Measurements from ENCODE around the gene CPT1B.

Gene CPT1B

DNA sequence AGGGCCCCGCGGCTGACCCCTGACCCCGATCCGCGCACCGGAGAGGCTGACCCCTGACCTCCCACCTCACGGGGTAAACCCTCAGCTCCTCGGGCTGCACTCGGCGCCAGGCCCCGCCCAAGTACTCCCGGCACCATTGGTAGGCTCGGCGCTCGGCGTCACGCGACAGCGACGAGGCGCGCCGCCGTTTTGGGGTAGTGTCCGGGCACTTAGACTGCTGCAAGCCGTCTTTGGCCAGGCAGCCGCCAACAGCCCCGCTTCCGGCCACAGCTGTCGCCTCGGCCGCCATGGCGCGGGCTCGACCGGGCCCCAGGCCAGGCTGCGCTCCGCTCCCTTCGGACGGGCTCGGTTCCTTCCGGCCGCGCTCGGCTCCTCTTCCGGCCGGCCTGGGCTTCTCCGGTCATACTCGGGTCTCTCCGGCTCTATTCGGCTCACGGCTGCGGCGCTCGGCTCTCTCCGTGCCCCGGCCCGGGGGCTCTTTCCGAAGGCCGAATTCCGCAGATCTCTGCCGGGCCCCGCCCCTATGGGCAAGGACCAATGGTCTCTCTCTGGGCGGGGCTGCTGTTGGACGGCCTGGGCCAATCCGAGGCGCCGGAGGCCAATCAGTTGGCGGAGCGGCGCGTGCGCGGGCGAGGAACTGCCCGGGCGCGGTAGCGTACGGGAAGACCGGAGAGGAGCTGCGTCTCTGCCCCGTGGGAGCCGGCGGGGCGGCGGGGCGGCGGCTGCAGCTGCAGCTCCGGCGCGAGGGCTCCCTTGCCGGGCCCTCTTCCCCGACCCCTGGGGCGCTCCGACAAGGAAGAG is 4.5 kb upstream of the CPT1B start, which contains the start of gene CHKB:
TSS of gene CHKB (minus strand) at position 357 of the 801 bp plus-strand sequence. CDS start at position 289, 68 bp downstream.
- 0 out of 2 replicates have a peak, but pooled peaks have one; percentile 37 for TF ChIP-seq POLR2AphosphoS5 (IDR thresholded peaks at IDR 0.05; ENCODE audit: low read depth, low read length)
- TF ChIP-seq SPI1 (IDR thresholded peaks at IDR 0.05; ENCODE audit: low read depth, low read length), result no peak
- TF ChIP-seq TAF1 (IDR thresholded peaks at IDR 0.05; ENCODE audit: low read depth, low read length), result peak; percentile 30
- TF ChIP-seq POU2F2 (IDR thresholded peaks at IDR 0.05; ENCODE audit: low read depth, low read length), result no peak
- TF ChIP-seq POLR2A (IDR thresholded peaks at IDR 0.05; ENCODE audit: low read depth, low read length), result peak; percentile 32; the same call in 1 of the 2 replicates
- no peak for TF ChIP-seq PAX5 (IDR thresholded peaks at IDR 0.05; ENCODE audit: insufficient read depth, low read length, severe bottlenecking)
- FAIRE-seq, result peak; percentile 98
- peak; percentile 100 for DNase-seq (ENCODE audit: insufficient read length, low spot score)

DNA sequence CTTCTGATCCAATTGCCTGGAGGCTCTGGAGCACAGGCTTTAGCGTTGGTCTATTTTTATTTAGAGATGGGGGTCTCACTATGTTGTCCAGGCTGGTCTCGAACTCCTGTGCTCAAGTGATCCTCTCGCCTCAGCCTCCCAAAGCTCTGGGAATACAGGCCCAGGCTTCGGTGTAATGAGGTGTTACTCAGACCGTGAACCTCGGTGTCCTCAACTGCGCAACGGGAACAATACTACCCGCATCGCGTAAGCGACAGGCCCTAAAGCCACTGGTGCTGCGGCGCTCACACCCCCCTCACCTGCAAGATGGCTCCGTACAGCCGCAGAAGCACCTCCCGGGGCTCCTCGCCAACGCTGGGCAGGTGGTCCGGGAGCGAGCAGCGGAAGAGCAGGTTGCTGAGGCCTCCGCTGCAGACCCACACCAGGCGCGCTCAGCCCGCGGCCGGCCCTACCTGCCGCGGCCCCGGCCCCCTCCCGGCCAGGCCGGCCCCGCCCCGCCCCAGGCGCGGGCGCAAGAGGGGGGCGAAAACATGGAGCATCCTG is 3.8 kb upstream of the CPT1B start:
- TF ChIP-seq TAF1 (IDR thresholded peaks at IDR 0.05; ENCODE audit: low read depth, low read length), result peak; percentile 57; the same call in 1 of the 2 replicates
- TF ChIP-seq PAX5 (IDR thresholded peaks at IDR 0.05; ENCODE audit: insufficient read depth, low read length, severe bottlenecking), result no peak
- FAIRE-seq, result no peak
- no peak for DNase-seq (ENCODE audit: insufficient read length, low spot score)

DNA sequence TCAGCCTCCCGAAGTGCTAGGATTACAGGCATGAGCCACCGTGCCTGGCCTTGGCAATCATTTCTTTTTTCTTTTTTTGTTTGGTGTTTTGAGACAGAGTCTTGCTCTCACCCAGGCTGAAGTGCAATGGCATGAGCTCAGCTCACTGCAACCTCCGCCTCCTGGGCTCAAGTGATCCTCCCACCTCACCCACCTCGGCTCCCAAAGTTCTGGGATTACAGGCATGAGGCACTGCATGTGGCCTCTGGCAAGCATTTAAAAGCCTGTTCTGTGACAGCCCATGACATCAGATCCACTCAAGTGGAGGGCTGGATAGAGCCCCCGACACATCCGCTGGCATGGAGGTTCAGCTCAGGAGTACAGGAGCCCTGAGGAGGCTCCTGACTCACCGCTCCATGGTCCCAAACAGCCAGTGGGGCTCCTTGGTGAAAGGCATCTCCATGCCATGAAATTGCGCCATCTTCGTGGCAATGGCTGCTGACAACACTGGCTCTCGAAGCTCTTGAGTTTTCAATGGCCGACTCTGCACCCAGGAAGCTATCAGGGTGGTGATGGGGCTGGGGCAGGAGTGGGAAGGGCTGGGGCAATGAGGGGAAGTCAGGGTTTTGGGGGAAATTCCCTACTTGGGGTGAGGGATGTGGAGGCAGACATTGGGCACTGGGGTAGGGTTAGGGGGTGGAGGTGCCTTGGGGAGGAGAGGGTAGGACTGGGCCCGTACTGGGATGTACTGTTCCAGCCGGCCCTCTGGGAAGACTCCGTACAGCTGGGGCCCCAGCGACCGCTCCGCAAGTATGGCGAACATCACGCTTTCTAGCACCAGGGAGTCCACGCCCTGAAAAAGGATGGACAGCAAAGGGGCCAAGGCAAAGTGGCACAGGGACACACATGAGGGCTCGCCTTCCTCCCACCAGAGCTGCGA is 3.1 kb upstream of the CPT1B start:
- DNase-seq (ENCODE audit: insufficient read length, low spot score) (no peak), FAIRE-seq (no peak)
- TF ChIP-seq POU2F2 (IDR thresholded peaks at IDR 0.05; ENCODE audit: low read depth, low read length), result no peak
- TF ChIP-seq PAX5 (IDR thresholded peaks at IDR 0.05; ENCODE audit: insufficient read depth, low read length, severe bottlenecking), result no peak
- no peak for TF ChIP-seq POLR2A (IDR thresholded peaks at IDR 0.05; ENCODE audit: low read depth, low read length)
- no peak for TF ChIP-seq POLR2AphosphoS5 (IDR thresholded peaks at IDR 0.05; ENCODE audit: low read depth, low read length)
- TF ChIP-seq TAF1 (IDR thresholded peaks at IDR 0.05; ENCODE audit: low read depth, low read length), result no peak

DNA sequence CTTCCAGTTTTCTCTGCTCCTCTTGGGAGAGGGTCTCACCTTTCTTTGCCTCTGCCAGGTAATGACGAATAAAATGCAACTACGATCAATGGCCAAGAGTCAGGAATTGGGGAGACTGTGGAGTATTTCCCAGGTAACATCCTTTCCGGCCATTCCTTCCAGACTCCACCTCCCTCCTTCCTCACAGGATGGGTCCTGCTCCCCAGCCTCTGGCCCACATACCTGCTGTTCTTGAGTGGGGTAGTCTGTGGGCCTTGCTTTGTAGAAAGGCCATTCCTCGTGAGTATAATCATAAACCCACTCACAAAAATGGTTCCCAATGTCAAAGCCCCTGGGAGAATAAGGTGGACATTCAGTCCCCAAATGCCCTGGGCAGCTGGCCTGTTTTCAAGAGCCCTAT is 1.5 kb upstream of the CPT1B start:
- DNase-seq (ENCODE audit: insufficient read length, low spot score), result no peak
- no peak for FAIRE-seq
- TF ChIP-seq POLR2AphosphoS5 (IDR thresholded peaks at IDR 0.05; ENCODE audit: low read depth, low read length) (no peak), SPI1 (IDR thresholded peaks at IDR 0.05; ENCODE audit: low read depth, low read length) (no peak), POU2F2 (IDR thresholded peaks at IDR 0.05; ENCODE audit: low read depth, low read length) (no peak), TAF1 (IDR thresholded peaks at IDR 0.05; ENCODE audit: low read depth, low read length) (no peak), POLR2A (IDR thresholded peaks at IDR 0.05; ENCODE audit: low read depth, low read length) (no peak), PAX5 (IDR thresholded peaks at IDR 0.05; ENCODE audit: insufficient read depth, low read length, severe bottlenecking) (no peak)

DNA sequence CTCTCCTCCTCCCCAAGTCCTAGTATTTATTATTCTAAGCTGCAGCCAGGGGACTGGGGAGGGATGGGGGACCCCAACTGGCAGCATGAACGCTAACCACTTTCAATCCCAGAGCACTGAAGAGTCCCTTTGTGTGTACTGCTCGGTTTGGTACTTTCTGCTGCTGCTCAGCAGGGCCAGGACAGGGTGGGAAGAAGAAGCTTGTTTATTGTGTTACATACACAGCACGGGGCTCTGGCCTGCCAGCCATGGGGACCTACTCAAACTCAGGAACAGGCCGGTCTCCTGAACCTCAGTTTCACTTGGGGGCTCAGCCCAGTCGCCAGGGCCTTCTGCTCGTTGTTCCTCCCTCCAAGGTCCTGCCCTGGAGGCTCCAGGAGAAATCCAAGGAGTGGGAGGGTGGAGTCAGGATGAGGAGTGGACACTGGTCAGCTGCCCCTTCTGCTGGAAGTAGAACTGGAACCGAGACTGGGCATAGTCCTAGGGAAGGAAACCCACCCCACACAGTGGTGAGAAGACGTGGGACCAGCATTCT is 616 bp upstream of the CPT1B start:
- TF ChIP-seq SPI1 (IDR thresholded peaks at IDR 0.05; ENCODE audit: low read depth, low read length) (no peak), POLR2A (IDR thresholded peaks at IDR 0.05; ENCODE audit: low read depth, low read length) (no peak), POU2F2 (IDR thresholded peaks at IDR 0.05; ENCODE audit: low read depth, low read length) (no peak), TAF1 (IDR thresholded peaks at IDR 0.05; ENCODE audit: low read depth, low read length) (no peak), POLR2AphosphoS5 (IDR thresholded peaks at IDR 0.05; ENCODE audit: low read depth, low read length) (no peak), PAX5 (IDR thresholded peaks at IDR 0.05; ENCODE audit: insufficient read depth, low read length, severe bottlenecking) (no peak)
- FAIRE-seq, result no peak

DNA sequence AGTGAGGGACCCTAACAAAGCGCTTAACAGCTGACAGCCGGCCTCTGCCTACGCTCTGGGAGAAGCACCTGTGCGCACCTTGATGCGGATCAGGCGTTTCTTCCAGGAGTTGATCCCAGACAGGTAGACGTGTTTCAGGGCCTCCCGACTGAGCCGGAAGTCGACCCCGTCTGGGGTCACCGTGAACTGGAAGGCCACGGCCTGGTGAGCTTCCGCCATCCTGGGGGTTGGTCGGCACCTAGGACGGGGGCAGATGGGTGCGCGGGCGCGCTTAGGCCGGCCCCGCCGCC is 585 bp downstream of the CPT1B start:
- TF ChIP-seq SPI1 (IDR thresholded peaks at IDR 0.05; ENCODE audit: low read depth, low read length) (no peak), POU2F2 (IDR thresholded peaks at IDR 0.05; ENCODE audit: low read depth, low read length) (no peak), TAF1 (IDR thresholded peaks at IDR 0.05; ENCODE audit: low read depth, low read length) (no peak), POLR2AphosphoS5 (IDR thresholded peaks at IDR 0.05; ENCODE audit: low read depth, low read length) (no peak), PAX5 (IDR thresholded peaks at IDR 0.05; ENCODE audit: insufficient read depth, low read length, severe bottlenecking) (no peak), POLR2A (IDR thresholded peaks at IDR 0.05; ENCODE audit: low read depth, low read length) (no peak)
- no peak for FAIRE-seq
- DNase-seq (ENCODE audit: insufficient read length, low spot score), result no peak

More for the DNA sequence above, 616 bp upstream of the CPT1B start:
- DNase-seq (ENCODE audit: insufficient read length, low spot score), result no peak

DNA sequence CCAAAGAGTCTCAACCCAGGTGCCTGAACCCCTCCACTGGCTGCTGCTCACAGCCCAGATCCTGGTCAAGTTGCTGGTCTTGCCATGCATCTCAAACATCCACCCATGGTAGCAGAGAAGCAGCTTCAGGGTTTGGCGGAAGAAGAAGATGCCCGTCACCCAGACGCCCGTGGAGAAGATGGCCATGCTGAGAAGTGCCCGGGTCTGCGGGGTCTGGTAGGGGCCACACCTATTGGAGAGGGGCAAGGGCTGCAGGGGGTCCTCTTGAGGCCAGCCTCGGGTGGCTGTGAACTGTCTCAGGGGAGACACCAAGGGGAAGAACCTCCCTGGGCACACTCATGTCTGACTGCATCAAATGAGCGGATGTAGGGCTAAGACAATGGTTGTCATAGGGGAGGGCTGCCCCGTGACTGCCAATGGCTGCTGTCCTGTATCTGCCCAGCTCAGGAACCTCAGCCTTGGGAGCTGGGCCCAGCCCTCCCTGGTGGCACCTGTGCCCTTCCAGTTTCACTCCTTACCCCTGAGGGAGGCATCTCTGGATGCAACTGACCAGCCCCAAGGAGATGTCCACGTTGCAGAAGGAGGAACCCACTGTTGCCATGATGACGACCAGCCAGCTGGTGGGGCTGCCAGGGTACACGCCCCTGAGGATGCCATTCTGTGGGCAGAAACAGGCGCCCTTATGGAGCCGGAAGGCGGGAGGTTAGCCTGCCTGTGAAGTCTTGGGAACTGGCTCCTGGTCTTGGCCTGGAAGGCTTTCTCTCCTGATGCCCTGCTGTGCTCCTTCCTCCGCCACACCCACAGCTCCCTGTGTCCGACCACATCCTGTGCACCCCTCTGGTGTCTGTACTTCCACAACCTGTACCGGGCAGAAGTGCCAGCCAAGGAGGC is 1.2 kb downstream of the CPT1B start:
- no peak for FAIRE-seq
- no peak for TF ChIP-seq TAF1 (IDR thresholded peaks at IDR 0.05; ENCODE audit: low read depth, low read length)
- TF ChIP-seq POLR2AphosphoS5 (IDR thresholded peaks at IDR 0.05; ENCODE audit: low read depth, low read length), result no peak
- TF ChIP-seq PAX5 (IDR thresholded peaks at IDR 0.05; ENCODE audit: insufficient read depth, low read length, severe bottlenecking), result no peak
- no peak for TF ChIP-seq SPI1 (IDR thresholded peaks at IDR 0.05; ENCODE audit: low read depth, low read length)
- no peak for TF ChIP-seq POU2F2 (IDR thresholded peaks at IDR 0.05; ENCODE audit: low read depth, low read length)
- DNase-seq (ENCODE audit: insufficient read length, low spot score), result no peak

DNA sequence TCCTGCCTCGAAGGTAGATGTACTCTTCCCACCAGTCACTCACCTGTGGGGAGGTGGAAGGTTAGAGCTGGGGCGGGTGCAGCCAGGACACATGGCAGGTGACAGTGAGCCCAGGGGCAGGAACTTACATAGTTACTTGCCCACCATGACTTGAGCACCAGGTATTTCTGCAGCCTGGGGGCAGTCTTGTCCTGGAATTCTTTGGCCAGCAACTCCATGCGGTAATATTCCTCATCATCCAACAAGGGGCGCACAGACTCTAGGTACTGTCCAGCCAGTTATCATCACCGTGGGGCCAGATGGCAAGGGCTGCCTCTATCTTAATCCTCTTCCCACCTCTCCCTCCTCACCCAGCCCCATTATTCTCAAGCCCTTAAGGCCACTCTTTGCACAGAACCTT is 2.2 kb downstream of the CPT1B start:
- FAIRE-seq (no peak), DNase-seq (ENCODE audit: insufficient read length, low spot score) (no peak)

More for the DNA sequence above, 2.2 kb downstream of the CPT1B start:
- no peak for TF ChIP-seq PAX5 (IDR thresholded peaks at IDR 0.05; ENCODE audit: insufficient read depth, low read length, severe bottlenecking)
